OCI-LY7 (cell line): ENCODE data around the gene COL4A1. TPM values are rescaled to one million over a fixed set of nuclear protein-coding genes. Genes with fewer than 3 reads are reported as not detected.

ENCODE experiments used
- BruUV-seq: library from RNA; stranded (reverse); fragments of 400-500 nt; replicated peaks from 2 replicates; lab custom pipeline; 2021; lab: Mats Ljungman, UMichigan
- CTCF ChIA-PET: fragments of 300-600 bp; sonication (Branson Sonifier 250); formaldehyde crosslinking; loops from one replicate; lab custom pipeline; 2022; ENCODE audit warnings: antibody characterized with exemption; ENCODE audit not compliant: unreplicated experiment; lab: Charles Lee
- POLR2A ChIA-PET: fragments of 300-600 bp; sonication (Branson Sonifier 250); formaldehyde crosslinking; loops from one replicate; lab custom pipeline; 2022; ENCODE audit warnings: antibody characterized with exemption; lab: Charles Lee
- DNase-seq: peaks from one replicate; pipeline ENCODE4 v3.0.0-alpha.2; 2015; ENCODE audit warnings: low spot score
- H2AFZ ChIP-seq: fragments of 200-600 bp; sonication (generic), shearing (Covaris generic); 2 replicates; pipeline ENCODE4 v1.6.1; 2014; ENCODE audit warnings: mild to moderate bottlenecking, antibody characterized with exemption, low read length, moderate library complexity
- H3K27ac ChIP-seq: fragments of 200-600 bp; sonication (generic); 2 replicates; pipeline ENCODE4 v1.5.1; 2014; ENCODE audit warnings: mixed run types, low read depth, mild to moderate bottlenecking, moderate library complexity, low read length, inconsistent platforms; ENCODE audit not compliant: poor library complexity, severe bottlenecking
- H3K36me3 ChIP-seq: fragments of 200-600 bp; sonication (generic); 2 replicates; pipeline ENCODE4 v1.6.1; 2014; ENCODE audit warnings: mild to moderate bottlenecking, antibody characterized with exemption, low read length, moderate library complexity, mixed read lengths; ENCODE audit not compliant: insufficient read depth
- H3K4me1 ChIP-seq: fragments of 200-600 bp; sonication (generic); 2 replicates; pipeline ENCODE4 v1.5.1; 2014; ENCODE audit warnings: mild to moderate bottlenecking, low read length; ENCODE audit not compliant: insufficient read depth, poor library complexity, severe bottlenecking
- H3K4me2 ChIP-seq: fragments of 200-600 bp; sonication (generic); 2 replicates; pipeline ENCODE4 v1.6.1; 2014; ENCODE audit warnings: mild to moderate bottlenecking, low read length
- H3K4me3 ChIP-seq: fragments of 200-600 bp; sonication (generic); 2 replicates; pipeline ENCODE4 v1.5.1; 2014; ENCODE audit warnings: mild to moderate bottlenecking, low read depth, low read length; ENCODE audit not compliant: poor library complexity, severe bottlenecking
- H3K79me2 ChIP-seq: fragments of 200-600 bp; sonication (generic); 2 replicates; pipeline ENCODE4 v1.6.1; 2016; ENCODE audit warnings: low read depth, mild to moderate bottlenecking, low read length, moderate library complexity, mixed read lengths; ENCODE audit not compliant: insufficient read depth
- H3K9me2 ChIP-seq: fragments of 200-600 bp; sonication (generic); 2 replicates; pipeline ENCODE4 v1.6.1; 2016; ENCODE audit warnings: mild to moderate bottlenecking, low read length, mixed read lengths; ENCODE audit not compliant: insufficient read depth
- H3K9me3 ChIP-seq: fragments of 200-600 bp; sonication (generic); 2 replicates; pipeline ENCODE4 v1.6.1; 2014; ENCODE audit warnings: mild to moderate bottlenecking, mixed run types, low read length, mixed read lengths
- H4K20me1 ChIP-seq: fragments of 200-600 bp; sonication (generic); 2 replicates; pipeline ENCODE4 v1.6.1; 2014; ENCODE audit warnings: mild to moderate bottlenecking, antibody characterized with exemption, low read length, moderate library complexity, mixed read lengths; ENCODE audit not compliant: insufficient read depth
- CTCF ChIP-seq: fragments of 200-600 bp; sonication (generic); conservative IDR thresholded peaks from 2 replicates; pipeline ENCODE4 v1.5.1; 2014; ENCODE audit warnings: mild to moderate bottlenecking, antibody characterized with exemption, low read length, moderate library complexity, mixed read lengths
- EZH2phosphoT487 ChIP-seq: fragments of 200-600 bp; sonication (generic); IDR thresholded peaks from 2 replicates; pipeline ENCODE4 v1.6.1; 2018; ENCODE audit warnings: low read depth, borderline replicate concordance, mild to moderate bottlenecking, mixed run types, antibody characterized with exemption, low read length, moderate library complexity, mixed read lengths
- intact Hi-C: fragments of 100-400 bp; cut with micrococcal nuclease; formaldehyde crosslinking; loops from one replicate; pipeline ENCODE4 v1.10.0; 2022; ENCODE audit not compliant: unreplicated experiment
- total RNA-seq, 2 experiments: library from RNA; depleted of rRNA in 1 of 2; stranded (reverse); fragments of >200 nt in 1 of 2; shearing (Covaris generic) in 1 of 2; gene quantifications; 2 replicates each; pipeline ENCODE4 v1.2.3, GENCODE V29; 2014 to 2022

The COL4A1 gene
- total RNA-seq, 2 experiments from 2014 or later, result 0.06 TPM; not detected in 1

- H2AFZ ChIP-seq, result no peak overlapping the region
- H3K4me1 ChIP-seq, result no peaks in the 10 kb centered on the region
- no peak overlapping the region for H3K4me2 ChIP-seq
- no peak overlapping the region for H3K4me3 ChIP-seq
- H3K79me2 ChIP-seq, result no peaks in the 10 kb centered on the region
- H3K36me3 ChIP-seq, result no peaks in the 10 kb centered on the region
- no TSS peak for BruUV-seq
- H3K9me3 ChIP-seq, result no peaks in the 10 kb centered on the region
- no peaks in the 10 kb centered on the region for H3K9me2 ChIP-seq
- ChIA-PET CTCF (no interaction called here), POLR2A (no interaction called here)
- no peak for TF ChIP-seq EZH2phosphoT487
- no peaks in the 10 kb centered on the region for H4K20me1 ChIP-seq
- DNase-seq, result no peak
- no peak overlapping the region for H3K27ac ChIP-seq
- intact Hi-C loops, result no loop called here
Measured at GRCh38 chr13:110347088-110347487, 40.1 kb upstream of the COL4A1 start.

GRCh38 chr13:110346661-110347067 is 39.7 kb upstream of the COL4A1 start:
- no peaks in the 10 kb centered on the region for H3K9me3 ChIP-seq
- no peak overlapping the region for H3K27ac ChIP-seq
- H3K79me2 ChIP-seq, result no peaks in the 10 kb centered on the region
- no peaks in the 10 kb centered on the region for H4K20me1 ChIP-seq
- no peaks in the 10 kb centered on the region for H3K36me3 ChIP-seq
- BruUV-seq, result no TSS peak
- no peak overlapping the region for H2AFZ ChIP-seq
- no peak overlapping the region for H3K4me3 ChIP-seq
- H3K9me2 ChIP-seq, result no peaks in the 10 kb centered on the region
- intact Hi-C loops, result no loop called here
- no peak overlapping the region for H3K4me2 ChIP-seq
- H3K4me1 ChIP-seq, result peaks cover 2% of the 10 kb centered on the region
- DNase-seq, result no peak
- ChIA-PET CTCF (no interaction called here), POLR2A (no interaction called here)
- TF ChIP-seq EZH2phosphoT487, result no peak
- no peak for TF ChIP-seq CTCF

GRCh38 chr13:110345701-110346100 is 38.7 kb upstream of the COL4A1 start:
- H3K27ac ChIP-seq, result no peak overlapping the region
- H3K4me1 ChIP-seq, result peaks cover 12% of the 10 kb centered on the region
- TF ChIP-seq EZH2phosphoT487 (no peak), CTCF (no peak)
- H3K4me2 ChIP-seq, result no peak overlapping the region
- no TSS peak for BruUV-seq
- CTCF ChIA-PET, result no interaction called here
- POLR2A ChIA-PET, result no interaction called here
- no peaks in the 10 kb centered on the region for H3K36me3 ChIP-seq
- H3K79me2 ChIP-seq, result no peaks in the 10 kb centered on the region
- DNase-seq, result no peak
- H2AFZ ChIP-seq, result no peak overlapping the region
- intact Hi-C loops, result no loop called here
- no peak overlapping the region for H3K4me3 ChIP-seq
- H4K20me1 ChIP-seq, result no peaks in the 10 kb centered on the region
- H3K9me2 ChIP-seq, result no peaks in the 10 kb centered on the region
- no peaks in the 10 kb centered on the region for H3K9me3 ChIP-seq
